Neutrophil (primary cell): ENCODE results near the gene OBI1.

Experiments used
- H3K27ac ChIP-seq: fragments of 200-600 bp; sonication (generic); 2 replicates; pipeline ENCODE4 v1.5.1; 2016; ENCODE audit warnings: mild to moderate bottlenecking, moderate library complexity
- H3K27me3 ChIP-seq: fragments of 200-600 bp; sonication (generic); 2 replicates; pipeline ENCODE4 v1.6.0; 2016; ENCODE audit warnings: mild to moderate bottlenecking
- H3K36me3 ChIP-seq: fragments of 200-600 bp; sonication (generic); 2 replicates; pipeline ENCODE4 v1.5.1; 2017
- H3K4me1 ChIP-seq, 2 experiments: fragments of 200-600 bp in 1 of 2; sonication (generic) in 1 of 2; 1 replicate in 1 of 2; 2 replicates in 1 of 2; pipeline versions ENCODE4 v1.5.1 to v1.6.1; 2013 to 2016; ENCODE audit warnings: low read depth in 1 of 2, low read length in 1 of 2, mild to moderate bottlenecking in 1 of 2, moderate library complexity in 1 of 2; ENCODE audit not compliant: control insufficient read depth in 1 of 2, insufficient read depth in 1 of 2
- H3K4me3 ChIP-seq, 2 experiments: fragments of 200-600 bp in 1 of 2; sonication (generic) in 1 of 2; 1 replicate in 1 of 2; 2 replicates in 1 of 2; pipeline ENCODE4 v1.5.1; 2013 to 2016; ENCODE audit warnings: low read depth in 1 of 2, low read length in 1 of 2, mild to moderate bottlenecking in 1 of 2, moderate library complexity in 1 of 2
- H3K9me3 ChIP-seq: fragments of 200-600 bp; sonication (generic); 2 replicates; pipeline ENCODE4 v1.5.1; 2016
- CTCF ChIP-seq: fragments of 200-600 bp; sonication (generic); IDR thresholded peaks from 2 replicates; pipeline ENCODE4 v1.5.1; 2016; ENCODE audit warnings: antibody characterized with exemption

OBI1 gene, protein sequence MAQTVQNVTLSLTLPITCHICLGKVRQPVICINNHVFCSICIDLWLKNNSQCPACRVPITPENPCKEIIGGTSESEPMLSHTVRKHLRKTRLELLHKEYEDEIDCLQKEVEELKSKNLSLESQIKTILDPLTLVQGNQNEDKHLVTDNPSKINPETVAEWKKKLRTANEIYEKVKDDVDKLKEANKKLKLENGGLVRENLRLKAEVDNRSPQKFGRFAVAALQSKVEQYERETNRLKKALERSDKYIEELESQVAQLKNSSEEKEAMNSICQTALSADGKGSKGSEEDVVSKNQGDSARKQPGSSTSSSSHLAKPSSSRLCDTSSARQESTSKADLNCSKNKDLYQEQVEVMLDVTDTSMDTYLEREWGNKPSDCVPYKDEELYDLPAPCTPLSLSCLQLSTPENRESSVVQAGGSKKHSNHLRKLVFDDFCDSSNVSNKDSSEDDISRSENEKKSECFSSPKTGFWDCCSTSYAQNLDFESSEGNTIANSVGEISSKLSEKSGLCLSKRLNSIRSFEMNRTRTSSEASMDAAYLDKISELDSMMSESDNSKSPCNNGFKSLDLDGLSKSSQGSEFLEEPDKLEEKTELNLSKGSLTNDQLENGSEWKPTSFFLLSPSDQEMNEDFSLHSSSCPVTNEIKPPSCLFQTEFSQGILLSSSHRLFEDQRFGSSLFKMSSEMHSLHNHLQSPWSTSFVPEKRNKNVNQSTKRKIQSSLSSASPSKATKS

GRCh38 chr13:78658630-78659449 is at the start of gene OBI1:
TSS of gene OBI1 (minus strand) at chr13:78659155. CDS start at chr13:78659120, 35 bp downstream.
- Histone ChIP-seq H3K27me3 (peaks cover 9% of the 10 kb centered on the region), H3K9me3 (no peaks in the 10 kb centered on the region), H3K36me3 (peaks cover 3% of the 10 kb centered on the region), H3K27ac (peak within 1 kb of the TSS; percentile 66), H3K4me1 (peaks cover 20 to 23% of the 10 kb centered on the region in 2 experiments), H3K4me3 (peak within 1 kb of the TSS; percentile 74 to 83)
- TF ChIP-seq CTCF: no peak

DNA sequence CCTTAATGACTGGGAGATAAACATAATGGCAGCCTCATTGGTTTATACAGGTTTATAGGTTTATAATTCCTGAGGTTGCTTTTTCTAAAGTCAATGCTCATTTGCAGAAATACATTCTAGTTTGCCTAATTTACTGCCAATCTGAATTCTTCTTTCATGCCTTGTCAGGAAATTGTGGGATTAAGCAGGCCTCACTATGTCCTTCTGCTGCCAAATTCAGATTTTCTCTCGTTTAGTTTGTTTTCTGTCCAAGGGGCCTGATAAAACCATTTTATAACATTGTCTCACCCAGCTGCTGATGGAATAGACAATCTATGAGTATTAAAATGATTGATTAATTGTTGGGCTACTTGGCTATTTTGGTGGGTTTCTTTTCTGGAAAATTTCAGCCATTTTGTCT is 42.4 kb upstream of the OBI1 start:
- Histone ChIP-seq H3K27ac (no peak overlapping the region), H3K4me3 (no peak overlapping the region), H3K4me1 (no peaks in the 10 kb centered on the region), H3K36me3 (no peaks in the 10 kb centered on the region), H3K27me3 (no peaks in the 10 kb centered on the region), H3K9me3 (no peaks in the 10 kb centered on the region)
- no peak for TF ChIP-seq CTCF

GRCh38 chr13:78700121-78700910 is 41.4 kb upstream of the OBI1 start:
- no peaks in the 10 kb centered on the region for H3K9me3 ChIP-seq
- H3K36me3 ChIP-seq: no peaks in the 10 kb centered on the region

DNA sequence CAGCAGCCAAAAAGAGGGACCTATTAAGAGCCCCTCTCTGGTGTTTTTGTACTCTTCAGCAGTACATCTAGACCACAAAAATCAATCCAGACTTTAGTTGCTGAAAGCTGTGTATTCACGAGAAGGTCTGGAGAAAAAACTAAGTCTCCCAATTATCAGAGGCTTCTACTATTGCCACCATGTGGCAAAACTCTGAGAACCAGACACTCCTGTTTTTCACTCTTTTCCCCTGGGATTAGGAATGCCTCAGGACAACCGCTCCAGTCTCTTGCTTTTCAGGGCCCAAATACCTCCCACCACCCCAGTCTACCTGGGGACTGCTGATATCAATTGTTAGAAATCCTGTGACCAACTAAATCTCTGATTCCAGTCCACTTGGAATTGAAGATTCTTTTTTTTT is 30.1 kb upstream of the OBI1 start:
- no peaks in the 10 kb centered on the region for H3K4me1 ChIP-seq
- no peak overlapping the region for H3K27ac ChIP-seq
- H3K27me3 ChIP-seq: no peaks in the 10 kb centered on the region
- no peaks in the 10 kb centered on the region for H3K36me3 ChIP-seq
- H3K9me3 ChIP-seq: no peaks in the 10 kb centered on the region
- no peak for TF ChIP-seq CTCF
- no peak overlapping the region for H3K4me3 ChIP-seq

More at GRCh38 chr13:78700121-78700910, 41.4 kb upstream of the OBI1 start:
- TF ChIP-seq CTCF: no peak
- no peak overlapping the region for H3K4me3 ChIP-seq
- H3K27ac ChIP-seq: no peak overlapping the region
- H3K4me1 ChIP-seq: no peaks in the 10 kb centered on the region
- no peaks in the 10 kb centered on the region for H3K27me3 ChIP-seq

- H3K4me3 ChIP-seq: no peak overlapping the region
- no peaks in the 10 kb centered on the region for H3K4me1 ChIP-seq
- H3K27ac ChIP-seq: no peak overlapping the region
- H3K9me3 ChIP-seq: no peaks in the 10 kb centered on the region
- H3K36me3 ChIP-seq: no peaks in the 10 kb centered on the region
- TF ChIP-seq CTCF: no peak
- no peaks in the 10 kb centered on the region for H3K27me3 ChIP-seq
These were observed 27.5 kb upstream of the OBI1 start for GRCh38 chr13:78686461-78686860.
